CD4-positive, alpha-beta T cell treated with Interleukin-15 for 4 hours (primary cell): ENCODE results near the gene ALDH1A3.

Experiments used
- DNase-seq: peaks from one replicate; pipeline ENCODE4 v3.0.0-alpha.2; 2020; ENCODE audit warnings: low spot score

ALDH1A3 gene

GRCh38 chr15:100859970-100860828 lies 19.4 kb upstream of the ALDH1A3 start:
- no peak for DNase-seq

GRCh38 chr15:100860829-100861510 lies 18.7 kb upstream of the ALDH1A3 start:
- no peak for DNase-seq

- DNase-seq: no peak
These were observed 18.1 kb upstream of the ALDH1A3 start for GRCh38 chr15:100861511-100861991.

- DNase-seq: no peak
These were observed 17.5 kb upstream of the ALDH1A3 start for GRCh38 chr15:100862162-100862561.

GRCh38 chr15:100863075-100863795 lies 16.4 kb upstream of the ALDH1A3 start:
- DNase-seq: no peak

- DNase-seq: no peak
These were observed 15.8 kb upstream of the ALDH1A3 start for GRCh38 chr15:100863796-100864267.

- DNase-seq: no peak
These were observed 13.0 kb upstream of the ALDH1A3 start for GRCh38 chr15:100866386-100867330.

- no peak for DNase-seq
These were observed 12.2 kb upstream of the ALDH1A3 start for GRCh38 chr15:100867433-100867832.

- no peak for DNase-seq
These were observed 10.3 kb upstream of the ALDH1A3 start for GRCh38 chr15:100869151-100869999.

GRCh38 chr15:100873029-100873677 lies 6.5 kb upstream of the ALDH1A3 start:
- peak; percentile 51 for DNase-seq

GRCh38 chr15:100875495-100875894 lies 4.1 kb upstream of the ALDH1A3 start:
- no peak for DNase-seq

- DNase-seq: no peak
These were observed 3.7 kb upstream of the ALDH1A3 start for GRCh38 chr15:100875976-100876375.

- DNase-seq: no peak
These were observed 2.1 kb upstream of the ALDH1A3 start for GRCh38 chr15:100877551-100877950.

- no peak for DNase-seq
These were observed 1.5 kb upstream of the ALDH1A3 start for GRCh38 chr15:100878130-100878529.

- DNase-seq: no peak
These were observed 983 bp upstream of the ALDH1A3 start for GRCh38 chr15:100878648-100879047.

- no peak for DNase-seq
These were observed 569 bp upstream of the ALDH1A3 start for GRCh38 chr15:100879061-100879463.

GRCh38 chr15:100880139-100880896 lies 687 bp downstream of the ALDH1A3 start:
- no peak for DNase-seq

- DNase-seq: no peak
These were observed 1.2 kb downstream of the ALDH1A3 start for GRCh38 chr15:100880897-100881242.
